ENCODE results near the gene ADM2. TPM values are rescaled to one million over a fixed set of nuclear protein-coding genes. Genes with fewer than 3 reads are reported as not detected.
A peak's percentile ranks its signal among the peaks of the same experiment; 100 is the strongest.

ADM2 gene
- total and polyA plus RNA-seq, 2 of the 13 experiments (the other 11 are each of a cell fraction or from before 2014, with no cell fraction given): 1.2 to 3.0 TPM

- TF ChIP-seq ZNF276 (CRISPR knock-in tag; IDR thresholded peaks at IDR 0.05; ENCODE audit: low read depth) (no peak), ZNF549 (CRISPR knock-in tag; IDR thresholded peaks at IDR 0.05) (no peak), HNRNPLL (IDR thresholded peaks at IDR 0.05; ENCODE audit: low read depth, low read length, poor library complexity, severe bottlenecking) (no peak), HNRNPH1 (optimal IDR thresholded peaks at IDR 0.05; ENCODE audit: low read depth, low read length) (no peak), ZHX2 (IDR thresholded peaks at IDR 0.05; ENCODE audit: low read depth) (no peak), ZHX2 (CRISPR knock-in tag; IDR thresholded peaks at IDR 0.05; ENCODE audit: borderline replicate concordance) (no peak; the same call in 1 of the 2 replicates), ZNF746 (CRISPR knock-in tag; IDR thresholded peaks at IDR 0.05) (no peak; the same call in 1 of the 2 replicates), GABPA (IDR thresholded peaks at IDR 0.05; ENCODE audit: low read depth, low read length) (no peak), GABPA (CRISPR knock-in tag; IDR thresholded peaks at IDR 0.05; ENCODE audit: low read depth) (no peak), ZNF703 (CRISPR knock-in tag; IDR thresholded peaks at IDR 0.05; ENCODE audit: borderline replicate concordance) (no peak), KDM3A (CRISPR knock-in tag; IDR thresholded peaks at IDR 0.05; ENCODE audit: low read depth) (no peak), TEAD2 (CRISPR knock-in tag; IDR thresholded peaks at IDR 0.05) (no peak), MLX (CRISPR knock-in tag; IDR thresholded peaks at IDR 0.05) (no peak), ZNF615 (CRISPR knock-in tag; IDR thresholded peaks at IDR 0.05; ENCODE audit: borderline replicate concordance) (no peak), DNMT1 (CRISPR knock-in tag; IDR thresholded peaks at IDR 0.05) (no peak), DNMT3B (CRISPR knock-in tag; conservative IDR thresholded peaks at IDR 0.05) (no peak), HOXA5 (CRISPR knock-in tag; IDR thresholded peaks at IDR 0.05) (peak; percentile 48), ZNF607 (CRISPR knock-in tag; IDR thresholded peaks at IDR 0.05; ENCODE audit: borderline replicate concordance) (0 out of 2 replicates have a peak, but pooled peaks have one; percentile 70), ZFP41 (CRISPR knock-in tag; IDR thresholded peaks at IDR 0.05; ENCODE audit: borderline replicate concordance) (no peak), TAF15 (IDR thresholded peaks at IDR 0.05; ENCODE audit: low read depth, low read length, poor library complexity, severe bottlenecking) (peak; percentile 53), ZNF441 (CRISPR knock-in tag; IDR thresholded peaks at IDR 0.05; ENCODE audit: borderline replicate concordance) (no peak), ZNF235 (CRISPR knock-in tag; IDR thresholded peaks at IDR 0.05; ENCODE audit: borderline replicate concordance) (0 out of 2 replicates have a peak, but pooled peaks have one; percentile 22)
Measured at GRCh38 chr22:50526108-50526833, 44.9 kb downstream of the ADM2 start (continued).

All from HepG2 (cell line).